Measurements from ENCODE around the gene DNMBP.
"Not testable (repeated sequence)": the region's sequence is repeated elsewhere in the genome, so short reads cannot be mapped to it uniquely, and the experiment has no call there.

DNMBP gene

DNA sequence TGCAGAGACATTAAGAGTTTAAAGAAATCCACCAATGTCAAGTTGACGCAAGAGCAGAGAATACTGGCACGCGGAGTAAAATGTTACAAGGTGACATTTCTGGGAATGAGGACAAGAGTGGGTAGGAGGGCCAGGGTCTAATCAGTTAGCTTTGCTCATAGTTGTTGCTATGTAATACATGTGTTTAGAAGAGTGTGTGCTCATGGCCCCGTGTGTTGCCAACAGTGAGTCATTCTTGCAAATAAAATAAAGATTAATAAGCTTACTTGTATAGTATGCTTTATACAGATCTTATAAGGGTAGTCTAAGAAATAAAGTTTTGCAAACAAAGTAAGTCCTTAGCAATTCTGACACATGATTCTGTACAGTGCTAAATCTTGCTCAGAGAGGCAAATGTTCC lies 64.5 kb downstream of the DNMBP start:
- TF ChIP-seq, protein P1, sequence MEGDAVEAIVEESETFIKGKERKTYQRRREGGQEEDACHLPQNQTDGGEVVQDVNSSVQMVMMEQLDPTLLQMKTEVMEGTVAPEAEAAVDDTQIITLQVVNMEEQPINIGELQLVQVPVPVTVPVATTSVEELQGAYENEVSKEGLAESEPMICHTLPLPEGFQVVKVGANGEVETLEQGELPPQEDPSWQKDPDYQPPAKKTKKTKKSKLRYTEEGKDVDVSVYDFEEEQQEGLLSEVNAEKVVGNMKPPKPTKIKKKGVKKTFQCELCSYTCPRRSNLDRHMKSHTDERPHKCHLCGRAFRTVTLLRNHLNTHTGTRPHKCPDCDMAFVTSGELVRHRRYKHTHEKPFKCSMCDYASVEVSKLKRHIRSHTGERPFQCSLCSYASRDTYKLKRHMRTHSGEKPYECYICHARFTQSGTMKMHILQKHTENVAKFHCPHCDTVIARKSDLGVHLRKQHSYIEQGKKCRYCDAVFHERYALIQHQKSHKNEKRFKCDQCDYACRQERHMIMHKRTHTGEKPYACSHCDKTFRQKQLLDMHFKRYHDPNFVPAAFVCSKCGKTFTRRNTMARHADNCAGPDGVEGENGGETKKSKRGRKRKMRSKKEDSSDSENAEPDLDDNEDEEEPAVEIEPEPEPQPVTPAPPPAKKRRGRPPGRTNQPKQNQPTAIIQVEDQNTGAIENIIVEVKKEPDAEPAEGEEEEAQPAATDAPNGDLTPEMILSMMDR (IDR thresholded peaks at IDR 0.05; ENCODE audit: low read depth, low read length, missing control alignments) = no peak
- no peak overlapping the region for H3K4me3 ChIP-seq (ENCODE audit: low read depth, low read length)
- no peak for DNase-seq (ENCODE audit: low read depth)

DNA sequence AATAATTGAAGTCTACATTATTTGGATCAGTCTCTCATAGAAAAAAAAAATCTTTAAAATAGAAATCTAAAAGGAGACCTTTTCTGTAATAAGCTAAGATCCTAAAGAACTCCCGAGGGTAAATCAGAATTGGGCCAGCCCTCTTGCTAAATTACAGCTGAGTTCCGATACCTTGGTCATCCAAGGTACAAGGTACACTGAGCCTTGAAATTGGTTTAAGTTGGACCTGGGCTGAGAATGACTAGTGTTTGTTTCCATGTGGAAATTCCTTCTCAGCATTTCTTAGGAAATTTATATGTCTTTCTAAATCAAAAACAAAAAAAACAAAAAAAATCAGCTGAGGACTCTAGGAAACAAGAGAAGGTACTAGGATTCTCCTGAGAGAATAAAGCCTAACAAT lies 64.9 kb downstream of the DNMBP start:
- H3K4me3 ChIP-seq (ENCODE audit: low read depth, low read length) = no peak overlapping the region
- DNase-seq (ENCODE audit: low read depth) = no peak
- TF ChIP-seq, protein P1 (IDR thresholded peaks at IDR 0.05; ENCODE audit: low read depth, low read length, missing control alignments) = no peak

DNA sequence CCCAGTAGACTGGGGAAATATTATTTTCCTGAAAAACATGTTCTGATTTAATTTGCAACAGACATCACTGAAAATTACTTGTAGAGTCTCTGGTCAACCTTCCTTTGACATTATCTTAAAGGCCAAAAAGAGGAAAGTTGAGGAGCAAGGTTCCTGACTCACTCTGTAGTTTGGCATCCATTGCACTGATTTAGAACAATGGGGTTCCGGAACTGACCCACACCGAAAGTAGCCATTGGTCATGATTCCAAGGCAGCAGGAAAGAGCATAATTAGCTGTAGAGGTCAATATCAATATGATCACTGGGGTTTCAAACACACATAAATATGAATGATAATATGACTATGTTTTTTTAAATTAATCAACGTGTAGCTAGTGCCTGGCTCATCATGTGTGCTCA lies 65.8 kb downstream of the DNMBP start:
- no peak overlapping the region for H3K4me3 ChIP-seq (ENCODE audit: low read depth, low read length)
- TF ChIP-seq, protein P1 (IDR thresholded peaks at IDR 0.05; ENCODE audit: low read depth, low read length, missing control alignments) = no peak
- no peak for DNase-seq (ENCODE audit: low read depth)

DNA sequence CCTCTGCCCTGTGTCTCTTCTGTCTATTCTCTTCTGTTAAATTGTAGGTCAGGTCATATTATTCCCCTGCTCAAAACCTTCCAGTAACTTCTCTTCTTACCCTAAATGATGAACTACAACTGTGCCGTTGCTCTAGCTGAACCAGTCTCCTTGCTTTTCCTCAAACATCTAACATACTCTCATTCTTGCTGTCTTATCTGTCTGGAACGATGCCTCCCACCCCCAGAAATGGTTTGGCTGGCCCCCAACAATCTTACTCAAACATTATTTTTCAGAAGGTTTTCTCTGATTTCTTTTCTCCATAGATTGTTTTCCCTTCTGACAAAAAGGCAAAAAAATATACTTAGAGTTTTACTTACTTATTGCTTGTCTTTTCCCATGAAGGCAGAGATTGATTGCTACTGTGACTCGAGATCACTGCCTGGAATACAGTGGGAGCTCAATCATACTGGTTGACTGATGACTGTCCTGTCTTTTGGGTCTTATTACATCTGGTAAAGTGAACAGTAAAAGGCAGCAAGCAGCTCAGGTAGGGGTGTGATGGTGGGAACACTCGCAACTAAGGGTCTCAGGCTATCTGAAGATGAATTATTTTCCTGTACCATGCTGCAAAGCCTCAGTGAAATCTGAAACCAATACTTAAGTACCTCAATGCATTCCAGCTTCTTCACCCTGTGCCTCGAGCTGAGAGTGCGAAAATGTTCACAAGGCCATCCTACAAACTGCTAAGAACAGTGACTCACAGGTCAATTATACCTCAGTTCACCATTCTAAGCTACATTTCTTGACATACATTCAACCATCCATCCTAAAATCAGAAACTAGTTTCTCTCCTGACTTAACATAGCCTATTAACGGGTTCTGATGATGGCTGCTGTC lies 67.6 kb downstream of the DNMBP start:
- H3K4me3 ChIP-seq (ENCODE audit: low read depth, low read length) = no peak overlapping the region
- DNase-seq (ENCODE audit: low read depth) = no peak
- TF ChIP-seq, protein P1 (IDR thresholded peaks at IDR 0.05; ENCODE audit: low read depth, low read length, missing control alignments) = no peak

DNA sequence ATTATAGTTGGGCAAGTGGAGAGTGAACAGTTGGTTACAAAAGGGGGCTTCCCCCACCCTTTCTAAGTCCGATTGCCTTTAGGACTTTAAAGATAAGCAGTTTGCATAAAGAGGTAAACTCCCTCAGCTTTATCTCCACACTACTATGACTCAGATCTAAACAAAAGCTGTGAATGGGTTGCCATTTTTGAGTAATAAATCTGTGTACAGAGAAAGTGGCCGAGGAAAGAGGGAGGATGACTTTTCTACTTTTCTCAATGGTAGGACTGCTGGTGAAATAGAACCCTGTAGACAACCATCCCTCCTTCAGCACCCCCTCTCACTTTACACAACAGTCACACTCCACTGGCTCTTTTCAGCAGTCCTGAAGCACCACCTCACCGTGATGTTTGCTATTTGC lies 71.2 kb downstream of the DNMBP start:
- TF ChIP-seq, protein P1 (IDR thresholded peaks at IDR 0.05; ENCODE audit: low read depth, low read length, missing control alignments) = no peak
- peak; percentile 43 for DNase-seq (ENCODE audit: low read depth)
- no peak overlapping the region for H3K4me3 ChIP-seq (ENCODE audit: low read depth, low read length)

DNA sequence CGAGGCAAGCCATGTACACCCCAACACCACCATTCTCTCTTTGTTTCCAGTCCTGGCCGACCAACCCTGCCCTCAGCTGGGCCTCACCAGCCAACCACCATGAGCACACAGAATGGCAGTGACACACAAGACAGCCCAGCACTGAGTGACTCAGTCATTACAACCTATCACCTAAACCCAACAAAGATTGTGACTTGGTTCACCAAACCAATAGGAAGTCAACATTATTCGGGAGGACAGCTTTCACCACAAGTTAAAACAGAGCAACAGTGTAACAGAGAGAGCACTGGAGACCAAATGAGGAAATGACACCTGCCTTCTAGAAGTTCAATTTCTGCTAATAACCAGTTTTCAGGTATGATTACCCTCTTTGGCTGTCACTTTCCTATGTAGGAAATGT lies 72.1 kb downstream of the DNMBP start:
- DNase-seq (ENCODE audit: low read depth) = peak; percentile 22
- no peak overlapping the region for H3K4me3 ChIP-seq (ENCODE audit: low read depth, low read length)
- TF ChIP-seq, protein P1 (IDR thresholded peaks at IDR 0.05; ENCODE audit: low read depth, low read length, missing control alignments) = no peak

DNA sequence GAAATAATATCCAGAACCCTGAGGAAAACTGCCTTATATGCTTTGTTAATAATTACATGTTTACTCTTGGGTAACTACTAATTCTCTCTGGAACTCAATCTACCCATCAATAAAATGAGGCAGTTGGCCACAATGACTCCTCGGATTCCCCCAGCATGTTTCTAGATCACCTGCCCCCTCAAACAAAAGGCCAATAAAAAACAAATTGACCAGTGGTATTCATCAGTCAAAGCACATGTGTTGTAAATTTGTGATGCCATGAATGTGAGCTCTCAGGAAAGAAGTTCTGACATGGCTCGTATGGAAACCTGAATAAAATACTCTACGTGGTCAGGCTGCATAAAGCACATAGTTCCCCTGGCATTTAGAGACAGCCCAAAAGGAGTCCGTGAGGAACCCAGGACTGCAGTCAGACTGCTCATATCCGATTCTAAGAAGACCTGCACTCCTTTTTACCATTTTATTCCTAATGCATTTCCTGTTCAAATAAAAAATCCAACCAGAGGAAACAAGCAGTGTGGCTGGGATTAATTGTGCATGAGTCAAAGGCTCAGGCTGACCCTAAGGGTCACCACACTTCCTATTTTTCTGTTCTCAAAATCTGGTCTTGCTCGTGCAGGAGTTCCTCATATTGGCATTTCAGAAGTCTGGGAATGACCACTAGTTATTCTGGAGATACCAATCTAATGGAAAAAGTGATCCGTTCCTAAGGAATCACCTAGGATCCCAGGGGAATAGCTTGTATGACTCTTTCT lies 77.4 kb downstream of the DNMBP start:
- not testable (repeated sequence) for DNase-seq (ENCODE audit: low read depth); H3K4me3 ChIP-seq (ENCODE audit: low read depth, low read length)
